Glomerular endothelial cell (primary cell): ENCODE measurements around the gene CYTH1. TPM values are rescaled to one million over a fixed set of nuclear protein-coding genes. Genes with fewer than 3 reads are reported as not detected.

Source experiments
- DNase-seq: peaks from one replicate; pipeline ENCODE4 v3.0.0-alpha.2; 2011; ENCODE audit warnings: low read depth, low spot score; ENCODE audit errors: extremely low read depth
- total RNA-seq: library from RNA; depleted of rRNA; stranded (reverse); fragments of >200 nt; gene quantifications from 2 replicates; pipeline ENCODE4 v1.2.3, GENCODE V29; 2015

Gene CYTH1
- total RNA-seq, 1 donor from 2014 or later, result 61.6 TPM

- DNase-seq, result no peak
Observed at GRCh38 chr17:78629436-78629995, 152.6 kb downstream of the CYTH1 start.

GRCh38 chr17:78628547-78629435 is 153.3 kb downstream of the CYTH1 start:
- no peak for DNase-seq

- DNase-seq, result no peak
Observed at GRCh38 chr17:78624324-78625151, 157.5 kb downstream of the CYTH1 start.

Other genes starting within 250 kb of the CYTH1 start
- 0.05 TPM in 1 of 2 replicates, not detected in the other for gene DNAH17, start 204.9 kb downstream of the CYTH1 start, total RNA-seq
- gene USP36, start 58.5 kb upstream of the CYTH1 start, total RNA-seq, result 34.3 and 41.2 TPM in 2 replicates
- 1.0 and 3.7 TPM in 2 replicates for gene CEP295NL, start 120.9 kb upstream of the CYTH1 start, total RNA-seq
- gene TIMP2, start 143.1 kb upstream of the CYTH1 start, total RNA-seq, result 278 and 322 TPM in 2 replicates
- 107 and 129 TPM in 2 replicates for gene LGALS3BP, start 197.7 kb upstream of the CYTH1 start, total RNA-seq
- 62.4 and 65.3 TPM in 2 replicates for gene CANT1, start 227.5 kb upstream of the CYTH1 start, total RNA-seq
- 5.5 and 7.3 TPM in 2 replicates for gene C1QTNF1, start 241.9 kb upstream of the CYTH1 start, total RNA-seq